Activated T-helper 2 cell treated with anti-CD3 and anti-CD28 coated beads, Interferon-gamma antibody, Interleukin-2, Interleukin-4, amounts not matched to agents 10 μg/mL and 5 μg/mL and 100 μg/mL, durations not matched to agents 14 hours and 24 hours and 36 hours (primary cell): ENCODE data around the gene CFHR5. TPM values are rescaled to one million over a fixed set of nuclear protein-coding genes. Genes with fewer than 3 reads are reported as not detected.
"Not testable (repeated sequence)": the region's sequence is repeated elsewhere in the genome, so short reads cannot be mapped to it uniquely, and the experiment has no call there.

Source experiments
- DNase-seq: peaks from one replicate; pipeline ENCODE4 v3.0.0; 2021; ENCODE audit warnings: low spot score
- H3K27ac Mint-ChIP-seq: one replicate; pipeline ENCODE4 v1.8.0; 2021; ENCODE audit warnings: mixed read lengths
- H3K27me3 Mint-ChIP-seq: one replicate; pipeline ENCODE4 v1.8.0; 2021; ENCODE audit warnings: low read depth, mixed read lengths
- H3K36me3 Mint-ChIP-seq: one replicate; pipeline ENCODE4 v1.8.0; 2021; ENCODE audit warnings: low read depth, mixed read lengths
- H3K4me1 Mint-ChIP-seq: one replicate; pipeline ENCODE4 v1.8.0; 2021; ENCODE audit warnings: low read depth, mixed read lengths
- H3K4me3 Mint-ChIP-seq: one replicate; pipeline ENCODE4 v1.8.0; 2021; ENCODE audit warnings: low read depth, mild to moderate bottlenecking, moderate library complexity, mixed read lengths
- H3K9me3 Mint-ChIP-seq: one replicate; pipeline ENCODE4 v1.8.0; 2021; ENCODE audit warnings: mixed read lengths
- intact Hi-C: fragments of 100-400 bp; cut with micrococcal nuclease; formaldehyde crosslinking; loops from one replicate; pipeline ENCODE4 v1.15.1; 2023
- total RNA-seq: library from RNA; stranded (reverse); gene quantifications from 2 replicates; pipeline ENCODE4 v1.2.3, GENCODE V29; 2022

Gene CFHR5
- total RNA-seq = not detected in 2 replicates

GRCh38 chr1:196977278-196977677 is at the start of gene CFHR5:
Gene CFHR5 (plus strand): TSS chr1:196977556. CDS start chr1:196977665, 109 bp downstream.
- intact Hi-C loops = no loop called here
- no peaks in the 10 kb centered on the region for H3K9me3 Mint-ChIP-seq
- DNase-seq = no peak
- H3K4me3 Mint-ChIP-seq = no peak within 1 kb of the TSS
- no peaks in the 10 kb centered on the region for H3K36me3 Mint-ChIP-seq
- H3K4me1 Mint-ChIP-seq = no peaks in the 10 kb centered on the region
- H3K27ac Mint-ChIP-seq = no peak within 1 kb of the TSS
- H3K27me3 Mint-ChIP-seq = no peaks in the 10 kb centered on the region

- H3K4me1 Mint-ChIP-seq, DNase-seq, intact Hi-C loops, H3K27me3 Mint-ChIP-seq, H3K27ac Mint-ChIP-seq, H3K4me3 Mint-ChIP-seq, H3K36me3 Mint-ChIP-seq, H3K9me3 Mint-ChIP-seq: not testable (repeated sequence)
These were observed 44.5 kb upstream of the CFHR5 start for GRCh38 chr1:196932853-196933252.

- H3K4me3 Mint-ChIP-seq = no peak overlapping the region
- no peaks in the 10 kb centered on the region for H3K36me3 Mint-ChIP-seq
- no peak for DNase-seq
- intact Hi-C loops = no loop called here
- H3K9me3 Mint-ChIP-seq = no peaks in the 10 kb centered on the region
- no peaks in the 10 kb centered on the region for H3K27me3 Mint-ChIP-seq
- H3K4me1 Mint-ChIP-seq = no peaks in the 10 kb centered on the region
- H3K27ac Mint-ChIP-seq = no peak overlapping the region
These were observed 43.7 kb upstream of the CFHR5 start for GRCh38 chr1:196933531-196934189.

GRCh38 chr1:196941474-196941873 is 35.9 kb upstream of the CFHR5 start:
- H3K27ac Mint-ChIP-seq, H3K4me1 Mint-ChIP-seq, H3K4me3 Mint-ChIP-seq, H3K27me3 Mint-ChIP-seq, H3K36me3 Mint-ChIP-seq, H3K9me3 Mint-ChIP-seq, DNase-seq: not testable (repeated sequence)
- intact Hi-C loops = loop anchor here (10.0 kb wide), 1 partner anchor 127 kb away; the partner anchor contains the start of gene CFHR1

- not testable (repeated sequence) for H3K36me3 Mint-ChIP-seq, H3K27ac Mint-ChIP-seq, H3K4me3 Mint-ChIP-seq, H3K4me1 Mint-ChIP-seq, DNase-seq, H3K9me3 Mint-ChIP-seq, H3K27me3 Mint-ChIP-seq
- intact Hi-C loops = loop anchor here (10.0 kb wide), 1 partner anchor 129 kb away; the partner anchor contains the start of gene CFHR1
These were observed 33.8 kb upstream of the CFHR5 start, which contains the start of gene CFHR2 for GRCh38 chr1:196943568-196943967. Gene CFHR2 (plus strand): TSS chr1:196943738. CDS start chr1:196943881, 143 bp downstream.

GRCh38 chr1:196951711-196952394 is 25.5 kb upstream of the CFHR5 start:
- no peaks in the 10 kb centered on the region for H3K36me3 Mint-ChIP-seq
- H3K9me3 Mint-ChIP-seq = no peaks in the 10 kb centered on the region
- no peak overlapping the region for H3K27ac Mint-ChIP-seq
- H3K27me3 Mint-ChIP-seq = no peaks in the 10 kb centered on the region
- H3K4me3 Mint-ChIP-seq = no peak overlapping the region
- intact Hi-C loops = loop anchor here (10.0 kb wide), 1 partner anchor 157 kb away; no protein-coding TSS in a partner anchor
- no peak for DNase-seq
- H3K4me1 Mint-ChIP-seq = no peaks in the 10 kb centered on the region

GRCh38 chr1:196954778-196955177 is 22.6 kb upstream of the CFHR5 start:
- Mint-ChIP-seq H3K4me1 (no peaks in the 10 kb centered on the region), H3K9me3 (no peaks in the 10 kb centered on the region), H3K27me3 (no peaks in the 10 kb centered on the region), H3K4me3 (no peak overlapping the region), H3K36me3 (no peaks in the 10 kb centered on the region), H3K27ac (no peak overlapping the region)
- DNase-seq = no peak
- intact Hi-C loops = loop anchor here (10.0 kb wide), 1 partner anchor 160 kb away; no protein-coding TSS in a partner anchor

GRCh38 chr1:196955926-196956325 is 21.4 kb upstream of the CFHR5 start:
- no peak overlapping the region for H3K27ac Mint-ChIP-seq
- DNase-seq = no peak
- H3K27me3 Mint-ChIP-seq = no peaks in the 10 kb centered on the region
- no peaks in the 10 kb centered on the region for H3K9me3 Mint-ChIP-seq
- no peaks in the 10 kb centered on the region for H3K4me1 Mint-ChIP-seq
- intact Hi-C loops = loop anchor here (10.0 kb wide), 1 partner anchor 161 kb away; no protein-coding TSS in a partner anchor
- no peak overlapping the region for H3K4me3 Mint-ChIP-seq
- no peaks in the 10 kb centered on the region for H3K36me3 Mint-ChIP-seq

- H3K4me3 Mint-ChIP-seq = no peak overlapping the region
- no peaks in the 10 kb centered on the region for H3K27me3 Mint-ChIP-seq
- no peaks in the 10 kb centered on the region for H3K4me1 Mint-ChIP-seq
- intact Hi-C loops = no loop called here
- no peaks in the 10 kb centered on the region for H3K9me3 Mint-ChIP-seq
- H3K36me3 Mint-ChIP-seq = no peaks in the 10 kb centered on the region
- H3K27ac Mint-ChIP-seq = no peak overlapping the region
- no peak for DNase-seq
These were observed 16.5 kb upstream of the CFHR5 start for GRCh38 chr1:196960854-196961253.

GRCh38 chr1:196970182-196970581 is 7.2 kb upstream of the CFHR5 start:
- intact Hi-C loops = no loop called here
- Mint-ChIP-seq H3K27ac (no peak overlapping the region), H3K4me3 (no peak overlapping the region), H3K4me1 (no peaks in the 10 kb centered on the region), H3K36me3 (no peaks in the 10 kb centered on the region), H3K9me3 (no peaks in the 10 kb centered on the region), H3K27me3 (no peaks in the 10 kb centered on the region)
- no peak for DNase-seq

- Mint-ChIP-seq H3K9me3 (no peaks in the 10 kb centered on the region), H3K27me3 (no peaks in the 10 kb centered on the region), H3K36me3 (no peaks in the 10 kb centered on the region), H3K4me1 (no peaks in the 10 kb centered on the region), H3K4me3 (no peak overlapping the region), H3K27ac (no peak overlapping the region)
- DNase-seq = no peak
- intact Hi-C loops = no loop called here
These were observed 1.1 kb upstream of the CFHR5 start for GRCh38 chr1:196976278-196976677.

- Mint-ChIP-seq H3K4me1 (no peaks in the 10 kb centered on the region), H3K27me3 (no peaks in the 10 kb centered on the region), H3K4me3 (no peak overlapping the region), H3K27ac (no peak overlapping the region), H3K9me3 (no peaks in the 10 kb centered on the region), H3K36me3 (no peaks in the 10 kb centered on the region)
- intact Hi-C loops = no loop called here
- no peak for DNase-seq
These were observed 3.5 kb downstream of the CFHR5 start for GRCh38 chr1:196980859-196981258.

- H3K4me1 Mint-ChIP-seq, intact Hi-C loops: not testable (repeated sequence)
These were observed 4.9 kb downstream of the CFHR5 start for GRCh38 chr1:196982247-196982646.

More at GRCh38 chr1:196982247-196982646, 4.9 kb downstream of the CFHR5 start:
- H3K36me3 Mint-ChIP-seq, H3K27me3 Mint-ChIP-seq, H3K27ac Mint-ChIP-seq, H3K9me3 Mint-ChIP-seq, H3K4me3 Mint-ChIP-seq, DNase-seq: not testable (repeated sequence)
